Subcutaneous adipose tissue (tissue), 4 donors: ENCODE results near the gene CDSN. TPM values are rescaled to one million over a fixed set of nuclear protein-coding genes. Genes with fewer than 3 reads are reported as not detected.

Source experiments
- total RNA-seq, 4 donors: library from RNA; depleted of rRNA; stranded (reverse); fragments of >200 nt; gene quantifications; one replicate each; pipeline ENCODE4 v1.1.0, GENCODE V29; 2016
- TF ChIP-seq, protein P1 (sequence below): fragments of 450-650 bp; IDR thresholded peaks from one replicate; pipeline ENCODE4 v1.5.1; 2016; ENCODE audit warnings: low read depth, mild to moderate bottlenecking, control low read depth, antibody characterized with exemption, moderate library complexity

Gene CDSN
- total RNA-seq, 4 donors from 2014 or later: not detected

DNA sequence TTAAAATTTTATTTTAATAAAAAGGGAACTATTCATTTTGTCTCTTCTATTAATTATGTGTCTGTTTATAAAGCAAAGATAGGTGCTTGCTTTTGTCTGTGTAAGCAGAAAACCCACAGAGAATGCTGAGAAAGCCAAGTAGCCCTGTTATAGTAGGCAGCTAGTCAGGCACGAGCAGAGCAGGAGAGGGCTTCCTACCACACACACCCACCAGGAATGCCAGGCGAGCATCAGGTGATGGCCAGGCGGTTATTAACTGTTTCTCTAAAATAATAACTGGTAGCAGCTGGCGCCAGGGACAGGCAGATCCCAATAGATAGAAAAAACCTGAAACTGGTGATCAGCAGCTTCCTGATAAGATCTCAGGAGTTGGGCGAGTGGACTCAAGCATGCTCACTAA lies 23.6 kb downstream of the CDSN start:
- TF ChIP-seq, protein P1, sequence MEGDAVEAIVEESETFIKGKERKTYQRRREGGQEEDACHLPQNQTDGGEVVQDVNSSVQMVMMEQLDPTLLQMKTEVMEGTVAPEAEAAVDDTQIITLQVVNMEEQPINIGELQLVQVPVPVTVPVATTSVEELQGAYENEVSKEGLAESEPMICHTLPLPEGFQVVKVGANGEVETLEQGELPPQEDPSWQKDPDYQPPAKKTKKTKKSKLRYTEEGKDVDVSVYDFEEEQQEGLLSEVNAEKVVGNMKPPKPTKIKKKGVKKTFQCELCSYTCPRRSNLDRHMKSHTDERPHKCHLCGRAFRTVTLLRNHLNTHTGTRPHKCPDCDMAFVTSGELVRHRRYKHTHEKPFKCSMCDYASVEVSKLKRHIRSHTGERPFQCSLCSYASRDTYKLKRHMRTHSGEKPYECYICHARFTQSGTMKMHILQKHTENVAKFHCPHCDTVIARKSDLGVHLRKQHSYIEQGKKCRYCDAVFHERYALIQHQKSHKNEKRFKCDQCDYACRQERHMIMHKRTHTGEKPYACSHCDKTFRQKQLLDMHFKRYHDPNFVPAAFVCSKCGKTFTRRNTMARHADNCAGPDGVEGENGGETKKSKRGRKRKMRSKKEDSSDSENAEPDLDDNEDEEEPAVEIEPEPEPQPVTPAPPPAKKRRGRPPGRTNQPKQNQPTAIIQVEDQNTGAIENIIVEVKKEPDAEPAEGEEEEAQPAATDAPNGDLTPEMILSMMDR: no peak

DNA sequence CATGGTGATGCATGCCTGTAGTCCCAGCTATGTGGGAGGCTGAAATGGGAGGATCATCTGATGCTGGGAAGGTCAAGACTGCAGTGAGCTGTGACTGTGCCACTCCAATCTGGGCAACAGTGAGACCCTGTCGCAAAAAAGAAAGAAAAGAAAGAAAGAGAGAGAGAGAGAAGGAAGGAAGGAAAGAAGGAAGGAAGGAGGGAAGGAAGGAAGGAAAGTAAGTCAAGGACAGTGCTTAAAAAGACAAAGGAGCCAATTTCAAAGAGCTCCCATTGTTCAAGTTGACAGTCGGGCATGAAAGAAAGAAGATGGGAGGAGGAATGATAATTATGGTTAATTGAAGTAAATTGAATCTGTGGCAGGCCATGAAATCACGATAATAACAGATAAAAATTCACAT lies 24.0 kb downstream of the CDSN start:
- TF ChIP-seq, protein P1: no peak

DNA sequence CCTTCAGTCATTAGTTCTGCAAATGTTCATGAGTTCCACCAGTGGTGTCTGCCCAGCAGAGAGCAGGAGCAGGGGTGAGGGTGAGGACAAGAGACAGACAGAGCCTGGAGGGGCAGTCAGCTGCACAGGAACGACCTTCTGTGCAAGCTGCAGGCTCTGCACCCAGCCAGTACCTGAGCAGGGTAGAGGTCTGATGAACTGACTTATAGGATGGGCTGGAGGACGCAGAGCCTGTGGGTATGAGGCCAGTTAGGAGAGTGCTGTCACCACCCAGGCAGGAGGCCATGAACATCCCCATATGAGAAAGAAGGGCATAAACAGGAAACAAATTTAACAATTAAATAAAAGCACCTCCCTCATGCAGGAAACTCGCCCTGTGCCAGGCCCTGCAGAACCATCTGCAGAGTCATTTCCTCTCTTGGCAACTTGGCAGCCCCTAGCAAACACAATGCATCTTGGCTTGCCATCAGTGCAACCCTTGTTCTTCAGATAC lies 25.8 kb downstream of the CDSN start:
- TF ChIP-seq, protein P1: no peak

DNA sequence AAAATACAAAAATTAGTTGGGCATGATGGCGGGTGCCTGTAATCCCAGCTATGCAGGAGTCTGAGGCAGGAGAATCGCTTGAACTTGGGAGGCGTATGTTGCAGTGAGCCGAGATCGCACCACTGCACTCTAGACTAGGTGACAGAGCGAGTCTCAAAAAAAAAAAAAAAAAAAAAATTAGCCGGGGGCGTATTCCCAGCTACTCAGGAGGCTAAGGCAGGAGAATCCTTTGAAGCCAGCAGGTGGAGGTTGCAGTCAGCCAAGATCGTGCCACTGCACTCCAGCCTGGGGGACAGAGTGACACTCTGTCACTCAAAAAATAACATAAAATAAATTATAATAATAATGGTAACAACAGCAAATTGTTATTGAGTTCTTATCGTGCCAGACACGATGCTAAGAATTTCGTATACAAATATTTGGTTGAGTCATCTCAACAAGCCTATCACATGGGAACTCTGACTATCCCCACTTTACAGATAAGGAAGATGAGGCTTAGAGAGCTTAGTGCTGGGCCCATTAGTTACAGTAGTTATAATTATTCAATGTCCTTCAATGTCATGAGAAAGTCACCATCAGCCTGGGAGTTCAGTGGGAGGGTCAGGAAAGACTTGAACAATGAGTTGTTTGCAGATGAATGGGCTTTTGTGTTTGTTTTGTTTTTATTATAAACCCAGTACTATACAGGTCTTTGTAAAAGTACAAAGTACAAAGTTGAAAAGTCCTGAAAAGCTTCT lies 27.3 kb downstream of the CDSN start:
- TF ChIP-seq, protein P1: no peak

DNA sequence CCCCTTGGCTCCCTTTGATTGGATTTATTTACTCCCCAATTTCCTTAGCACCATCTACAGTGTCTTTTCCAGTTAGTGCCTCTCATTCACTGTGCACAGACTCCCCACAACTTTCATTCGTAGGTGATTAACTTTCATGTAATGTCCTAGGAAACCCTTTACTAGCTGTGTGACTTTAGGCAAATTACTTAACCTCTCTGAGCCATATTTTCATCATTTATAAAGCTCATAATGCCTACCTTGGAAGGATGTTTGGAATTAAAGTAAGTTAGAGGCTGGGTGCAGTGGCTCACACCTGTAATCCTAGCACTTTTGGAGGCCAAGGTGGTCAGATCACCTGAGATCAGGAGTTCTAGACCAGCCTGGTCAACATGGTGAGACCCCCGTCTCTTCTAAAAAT lies 28.0 kb downstream of the CDSN start:
- TF ChIP-seq, protein P1: no peak

DNA sequence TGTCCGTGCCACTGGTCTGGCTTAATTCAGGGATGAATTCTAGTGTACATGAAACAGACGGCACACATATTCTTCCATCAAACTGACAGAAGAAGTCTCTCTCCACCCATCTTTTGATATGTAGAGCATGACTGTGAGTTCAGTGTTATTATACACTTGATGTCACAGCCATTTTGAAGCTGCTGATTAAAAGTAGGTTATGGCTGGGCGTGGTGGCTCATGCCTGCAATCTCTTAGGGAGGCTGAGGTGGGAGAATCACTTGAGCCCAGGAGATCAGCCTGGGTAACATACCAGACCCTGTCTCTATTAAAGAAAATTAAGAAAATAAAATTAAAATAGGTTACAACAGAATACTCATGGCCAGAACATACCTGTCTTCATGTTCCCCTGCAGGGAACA lies 28.6 kb downstream of the CDSN start:
- TF ChIP-seq, protein P1: no peak

DNA sequence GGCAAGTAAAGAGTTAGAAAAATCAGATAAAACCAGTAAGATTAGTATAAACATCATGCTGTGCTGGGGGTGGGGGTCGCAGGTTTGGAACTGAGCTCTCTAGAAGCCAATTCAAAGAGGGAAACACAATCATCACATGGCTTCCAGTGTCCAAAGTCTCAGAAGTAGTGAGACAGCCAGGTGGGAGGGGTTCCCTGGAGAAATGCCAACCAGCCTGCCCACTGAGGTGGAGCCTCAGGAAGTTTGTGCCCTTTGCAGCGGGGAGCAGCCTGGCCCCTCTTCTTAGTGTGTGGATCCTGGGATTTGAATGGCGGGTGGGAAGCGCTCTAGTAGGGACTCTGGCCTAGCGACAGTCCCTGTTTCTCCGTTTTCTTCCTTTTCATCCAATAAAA lies 29.3 kb downstream of the CDSN start:
- TF ChIP-seq, protein P1: no peak
